Activated CD8-positive, alpha-beta T cell treated with anti-CD3 and anti-CD28 coated beads, Interleukin-2, amount 10 ng/mL, durations not matched to agents 7 days and 5 days (primary cell): ENCODE data around the gene TSPEAR. TPM values are rescaled to one million over a fixed set of nuclear protein-coding genes. Genes with fewer than 3 reads are reported as not detected.

Experiments used
- ATAC-seq: fragments of 150-1000 bp; cut with Tn5 transposase; one replicate; pipeline ENCODE4 v1.10.0; 2021; ENCODE audit warnings: moderate library complexity
- CTCF ChIA-PET: fragments of 350-600 bp; sonication (Branson Sonifier 250); formaldehyde crosslinking; loops from one replicate; lab custom pipeline; 2021; ENCODE audit warnings: antibody characterized with exemption; lab: Charles Lee
- POLR2A ChIA-PET: fragments of 350-600 bp; sonication (Branson Sonifier 250); formaldehyde crosslinking; loops from one replicate; lab custom pipeline; 2021; ENCODE audit warnings: antibody characterized with exemption; lab: Charles Lee
- DNase-seq: peaks from one replicate; pipeline ENCODE4 v3.0.0-alpha.2; 2020
- H3K27ac Mint-ChIP-seq: one replicate; pipeline ENCODE4 v1.8.0; 2021; ENCODE audit warnings: mild to moderate bottlenecking, mixed read lengths
- H3K27me3 Mint-ChIP-seq: one replicate; pipeline ENCODE4 v1.8.0; 2021; ENCODE audit warnings: low read depth, mixed read lengths
- H3K36me3 Mint-ChIP-seq: one replicate; pipeline ENCODE4 v1.8.0; 2021; ENCODE audit warnings: low read depth, mixed read lengths
- H3K4me1 Mint-ChIP-seq: one replicate; pipeline ENCODE4 v1.8.0; 2021; ENCODE audit warnings: low read depth, mixed read lengths
- H3K4me3 Mint-ChIP-seq: one replicate; pipeline ENCODE4 v1.8.0; 2021; ENCODE audit warnings: mild to moderate bottlenecking, mixed read lengths
- H3K9me3 Mint-ChIP-seq: one replicate; pipeline ENCODE4 v1.8.0; 2022; ENCODE audit warnings: mixed read lengths; ENCODE audit not compliant: insufficient read depth
- total RNA-seq, 2 experiments: library from RNA; stranded (reverse); gene quantifications; one replicate each; pipeline ENCODE4 v1.2.3, GENCODE V29; 2021

The TSPEAR gene
- total RNA-seq, 2 experiments from 2014 or later, result not detected

DNA sequence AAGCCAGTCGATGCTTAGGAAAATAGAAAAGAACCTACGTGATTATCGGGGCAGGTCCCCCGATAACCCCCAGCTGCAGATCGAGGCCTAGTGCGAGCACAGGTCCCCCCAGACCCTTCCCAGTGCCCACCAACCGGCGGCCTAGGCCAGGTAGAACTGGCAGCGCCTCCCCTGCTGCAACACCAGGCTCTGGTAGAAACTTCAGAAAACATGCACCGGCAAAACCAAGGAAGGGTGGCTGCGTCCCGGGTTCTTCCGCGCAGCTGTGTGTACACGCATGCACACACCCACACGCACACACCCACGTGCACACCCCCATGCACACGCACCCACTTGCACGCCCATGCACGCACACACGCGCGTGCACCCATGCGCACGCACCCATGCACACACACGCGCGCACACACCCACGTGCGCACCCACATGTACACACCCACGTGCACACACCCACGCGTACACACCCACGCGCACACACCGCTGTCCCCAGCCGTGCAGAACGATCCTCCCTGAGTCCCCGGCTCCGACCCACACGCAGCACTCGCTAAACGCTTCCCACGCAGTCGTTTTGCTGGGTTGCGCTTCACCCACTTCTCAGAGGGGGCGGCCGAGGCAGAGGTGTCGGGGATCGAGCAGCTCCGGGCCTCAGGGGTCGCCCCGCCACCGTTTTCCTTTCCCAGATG is 5.2 kb downstream of the TSPEAR start:
- Mint-ChIP-seq H3K36me3 (peaks cover 13% of the 10 kb centered on the region), H3K4me3 (no peak overlapping the region), H3K27ac (no peak overlapping the region), H3K4me1 (peaks cover 6% of the 10 kb centered on the region), H3K9me3 (peaks cover 11% of the 10 kb centered on the region), H3K27me3 (peaks cover 72% of the 10 kb centered on the region)
- DNase-seq (no peak), ATAC-seq (no peak)
- ChIA-PET POLR2A (no interaction called here), CTCF (no interaction called here)

DNA sequence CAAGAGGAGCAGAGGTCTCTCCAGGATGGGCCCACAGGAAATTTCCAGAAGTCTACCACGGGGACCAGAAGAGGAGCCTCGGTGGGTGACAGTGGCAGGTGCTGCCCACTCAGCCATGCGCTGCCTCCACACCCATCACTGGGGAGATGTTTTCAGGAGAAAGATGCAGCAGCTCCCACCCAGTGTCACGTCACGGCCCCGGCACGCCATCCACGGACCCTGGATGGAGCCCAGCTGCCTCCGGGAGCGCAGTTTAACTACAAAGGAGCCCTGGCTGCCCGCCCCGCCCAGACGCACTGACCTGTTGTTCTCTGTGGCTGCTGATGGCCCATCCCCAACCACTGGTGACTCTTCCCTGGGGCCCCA is 6.8 kb downstream of the TSPEAR start:
- ATAC-seq, result no peak
- ChIA-PET CTCF (no interaction called here), POLR2A (no interaction called here)
- no peak overlapping the region for H3K4me3 Mint-ChIP-seq
- DNase-seq, result no peak
- peaks cover 5% of the 10 kb centered on the region for H3K4me1 Mint-ChIP-seq
- no peak overlapping the region for H3K27ac Mint-ChIP-seq
- peaks cover 13% of the 10 kb centered on the region for H3K36me3 Mint-ChIP-seq
- H3K9me3 Mint-ChIP-seq, result peaks cover 11% of the 10 kb centered on the region
- peaks cover 70% of the 10 kb centered on the region for H3K27me3 Mint-ChIP-seq

DNA sequence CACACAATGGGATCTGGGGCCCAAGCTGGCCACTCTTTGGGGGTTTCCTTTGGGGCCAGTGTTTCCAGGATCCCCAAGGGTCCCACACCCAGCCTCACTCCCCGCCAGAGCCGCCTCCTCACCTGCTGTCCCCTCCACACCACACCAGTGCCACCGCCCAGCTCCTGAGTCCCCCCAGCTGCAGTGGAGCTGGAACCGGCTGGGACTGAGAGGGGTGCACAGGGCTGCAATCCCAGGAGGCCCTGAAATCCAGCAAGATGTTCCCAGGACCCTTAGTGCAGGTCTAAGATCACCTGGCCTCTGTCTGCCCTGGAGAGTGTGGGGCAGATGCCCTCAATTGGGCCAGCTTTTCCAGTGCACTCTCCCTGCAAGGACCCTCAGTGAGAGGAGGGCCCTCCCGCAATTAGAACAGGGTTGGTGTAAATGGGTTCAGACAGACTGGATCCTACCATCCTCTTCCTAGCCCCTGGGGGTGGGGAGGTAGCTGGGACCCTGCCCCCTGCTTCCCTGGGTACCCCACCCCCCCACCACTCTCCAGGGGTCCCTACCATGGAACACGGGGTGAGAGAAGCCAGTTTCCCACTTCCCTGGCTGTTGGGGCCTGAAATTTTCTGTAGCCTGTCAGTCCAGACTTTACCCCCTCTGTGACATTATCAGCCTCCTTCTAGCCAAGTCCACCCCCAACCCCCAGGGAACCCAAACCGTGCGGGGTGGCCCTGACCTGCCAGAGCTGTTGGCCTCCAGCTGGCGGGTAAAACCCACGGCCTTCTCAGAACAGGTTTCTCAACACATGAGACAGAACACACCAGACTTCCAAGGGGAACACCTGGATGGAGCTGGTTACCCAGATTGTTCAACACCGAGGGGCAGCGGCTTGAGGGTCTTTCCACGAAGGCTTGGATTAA is 7.4 kb downstream of the TSPEAR start:
- Mint-ChIP-seq H3K36me3 (peaks cover 13% of the 10 kb centered on the region), H3K27me3 (peaks cover 66% of the 10 kb centered on the region), H3K4me3 (no peak overlapping the region), H3K4me1 (no peaks in the 10 kb centered on the region), H3K27ac (no peak overlapping the region), H3K9me3 (peaks cover 11% of the 10 kb centered on the region)
- no peak for ATAC-seq
- peak; percentile 17 for DNase-seq
- ChIA-PET POLR2A (no interaction called here), CTCF (no interaction called here)

DNA sequence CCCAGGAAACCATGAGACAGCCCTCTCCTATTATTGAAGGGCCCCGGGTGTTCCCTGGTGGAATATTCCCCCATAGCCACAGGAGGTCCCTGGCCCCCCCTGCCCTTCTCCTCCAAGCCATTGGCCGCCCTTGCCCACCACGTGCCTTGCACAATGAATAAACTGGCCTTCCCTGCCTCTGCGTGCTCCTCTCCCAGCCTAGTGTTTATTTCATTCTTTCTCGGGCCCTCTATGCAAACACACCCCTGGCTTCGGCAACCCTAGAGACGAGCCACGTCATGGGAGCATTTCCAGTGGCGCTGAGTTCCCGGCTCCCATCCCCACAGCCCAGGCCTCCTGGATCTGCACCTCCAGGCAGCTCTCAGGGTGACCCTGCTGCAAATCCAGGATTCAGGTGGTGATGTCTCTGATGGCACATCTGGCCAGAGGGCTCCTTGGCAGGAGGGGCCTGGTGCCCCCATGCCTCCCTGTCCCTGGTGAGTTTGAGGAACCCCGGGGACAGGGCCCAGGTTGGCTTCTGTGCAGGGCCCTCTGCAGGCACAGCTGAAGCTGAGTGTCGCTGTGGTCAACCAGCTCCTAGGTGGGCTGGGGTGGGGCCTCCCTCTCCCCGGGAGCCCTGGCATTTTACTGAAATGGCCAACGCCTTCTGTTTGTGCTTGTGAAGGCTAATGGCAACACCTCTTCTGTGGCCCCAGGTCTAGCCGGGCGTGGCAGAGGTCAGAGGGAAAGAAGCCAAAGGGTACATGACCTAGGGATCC is 8.2 kb downstream of the TSPEAR start:
- Mint-ChIP-seq H3K4me3 (no peak overlapping the region), H3K36me3 (peaks cover 13% of the 10 kb centered on the region), H3K27ac (no peak overlapping the region), H3K9me3 (peaks cover 11% of the 10 kb centered on the region), H3K27me3 (peaks cover 65% of the 10 kb centered on the region), H3K4me1 (no peaks in the 10 kb centered on the region)
- ChIA-PET CTCF (no interaction called here), POLR2A (no interaction called here)
- no peak for ATAC-seq
- peak; percentile 16 for DNase-seq

DNA sequence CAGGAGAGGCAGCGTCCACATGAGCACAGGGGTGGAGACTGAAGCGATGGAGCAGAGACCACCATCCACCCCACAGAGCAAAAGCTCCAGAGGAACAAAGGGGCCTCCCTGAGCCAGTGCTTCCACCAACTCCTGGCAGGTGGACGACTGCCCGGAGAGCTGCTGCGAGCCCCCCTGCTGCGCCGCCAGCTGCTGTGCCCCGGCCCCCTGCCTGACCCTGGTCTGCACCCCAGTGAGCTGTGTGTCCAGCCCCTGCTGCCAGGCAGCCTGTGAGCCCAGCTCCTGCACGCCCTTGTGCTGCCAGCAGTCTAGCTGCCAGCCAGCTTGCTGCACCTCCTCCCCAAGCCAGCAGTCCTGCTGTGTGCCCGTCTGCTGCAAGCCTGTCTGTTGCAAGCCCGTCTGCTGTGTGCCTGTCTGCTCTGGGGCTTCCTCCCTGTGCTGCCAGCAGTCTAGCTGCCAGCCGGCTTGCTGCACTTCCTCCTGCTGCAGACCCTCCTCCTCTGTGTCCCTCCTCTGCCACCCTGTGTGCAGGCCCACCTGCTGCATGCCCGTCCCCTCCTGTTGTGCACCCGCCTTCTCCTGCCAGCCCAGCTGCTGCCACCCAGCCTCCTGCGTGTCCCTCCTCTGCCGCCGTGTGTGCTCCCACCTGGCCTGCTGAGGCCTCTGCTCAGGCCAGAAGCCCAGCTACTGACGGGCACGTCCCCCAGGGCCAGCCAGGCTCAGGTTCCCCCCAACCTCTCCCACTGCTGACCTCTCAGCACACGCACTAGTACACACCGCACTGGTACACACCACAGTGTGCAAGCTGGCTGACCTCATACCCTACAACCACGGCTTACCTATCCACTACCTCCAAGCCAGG is 9.0 kb downstream of the TSPEAR start:
- ChIA-PET POLR2A (no interaction called here), CTCF (no interaction called here)
- H3K9me3 Mint-ChIP-seq, result peaks cover 11% of the 10 kb centered on the region
- peak; percentile 9 for DNase-seq
- no peak overlapping the region for H3K27ac Mint-ChIP-seq
- H3K27me3 Mint-ChIP-seq, result peaks cover 65% of the 10 kb centered on the region
- H3K4me1 Mint-ChIP-seq, result no peaks in the 10 kb centered on the region
- H3K36me3 Mint-ChIP-seq, result peaks cover 13% of the 10 kb centered on the region
- no peak overlapping the region for H3K4me3 Mint-ChIP-seq
- ATAC-seq, result no peak

DNA sequence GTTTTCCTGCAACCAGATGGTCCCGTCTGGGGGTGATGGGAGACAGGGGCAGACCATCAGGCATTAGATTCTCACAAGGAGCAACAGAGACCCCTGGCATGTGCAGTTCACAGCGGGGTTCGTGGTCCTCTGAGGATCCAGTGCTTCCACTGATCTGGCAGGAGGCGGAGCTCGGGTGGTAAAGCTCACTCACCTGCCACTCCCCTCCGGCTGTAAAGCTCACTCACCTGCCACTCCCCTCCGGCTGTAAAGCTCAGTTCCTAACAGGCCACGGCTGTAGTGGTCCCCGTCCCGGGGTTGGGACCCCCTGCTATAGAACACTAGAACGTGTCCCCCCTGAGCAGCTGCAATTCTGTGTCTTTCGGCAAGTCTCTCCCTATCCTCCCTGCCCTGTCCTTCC is 9.8 kb downstream of the TSPEAR start:
- ATAC-seq, result no peak
- Mint-ChIP-seq H3K4me1 (no peaks in the 10 kb centered on the region), H3K4me3 (no peak overlapping the region), H3K36me3 (peaks cover 13% of the 10 kb centered on the region), H3K27ac (no peak overlapping the region), H3K27me3 (peaks cover 70% of the 10 kb centered on the region), H3K9me3 (peaks cover 11% of the 10 kb centered on the region)
- CTCF ChIA-PET, result no interaction called here
- DNase-seq, result peak; percentile 7
- POLR2A ChIA-PET, result no interaction called here

DNA sequence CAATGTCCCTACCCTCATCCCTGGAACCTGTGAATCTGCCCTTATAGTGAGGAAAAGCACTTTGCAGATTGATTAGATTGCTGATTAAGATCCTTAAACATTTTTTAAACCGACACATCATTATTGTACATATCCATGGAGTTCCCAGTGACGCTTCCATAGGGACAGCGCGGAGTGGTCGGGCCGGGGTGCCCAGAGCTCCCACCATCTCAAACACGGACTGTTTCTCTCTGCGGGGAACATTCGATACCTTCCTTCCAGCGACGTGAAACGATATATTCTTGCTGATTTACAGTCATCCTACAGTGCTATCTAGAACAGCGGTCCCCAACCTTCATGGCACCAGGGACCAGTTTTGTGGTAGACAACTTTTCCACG is 10.4 kb downstream of the TSPEAR start:
- ChIA-PET CTCF (no interaction called here), POLR2A (no interaction called here)
- no peak overlapping the region for H3K27ac Mint-ChIP-seq
- H3K4me3 Mint-ChIP-seq, result no peak overlapping the region
- ATAC-seq (no peak), DNase-seq (peak; percentile 10)
- H3K27me3 Mint-ChIP-seq, result peaks cover 66% of the 10 kb centered on the region
- peaks cover 9% of the 10 kb centered on the region for H3K36me3 Mint-ChIP-seq
- no peaks in the 10 kb centered on the region for H3K4me1 Mint-ChIP-seq
- peaks cover 11% of the 10 kb centered on the region for H3K9me3 Mint-ChIP-seq

DNA sequence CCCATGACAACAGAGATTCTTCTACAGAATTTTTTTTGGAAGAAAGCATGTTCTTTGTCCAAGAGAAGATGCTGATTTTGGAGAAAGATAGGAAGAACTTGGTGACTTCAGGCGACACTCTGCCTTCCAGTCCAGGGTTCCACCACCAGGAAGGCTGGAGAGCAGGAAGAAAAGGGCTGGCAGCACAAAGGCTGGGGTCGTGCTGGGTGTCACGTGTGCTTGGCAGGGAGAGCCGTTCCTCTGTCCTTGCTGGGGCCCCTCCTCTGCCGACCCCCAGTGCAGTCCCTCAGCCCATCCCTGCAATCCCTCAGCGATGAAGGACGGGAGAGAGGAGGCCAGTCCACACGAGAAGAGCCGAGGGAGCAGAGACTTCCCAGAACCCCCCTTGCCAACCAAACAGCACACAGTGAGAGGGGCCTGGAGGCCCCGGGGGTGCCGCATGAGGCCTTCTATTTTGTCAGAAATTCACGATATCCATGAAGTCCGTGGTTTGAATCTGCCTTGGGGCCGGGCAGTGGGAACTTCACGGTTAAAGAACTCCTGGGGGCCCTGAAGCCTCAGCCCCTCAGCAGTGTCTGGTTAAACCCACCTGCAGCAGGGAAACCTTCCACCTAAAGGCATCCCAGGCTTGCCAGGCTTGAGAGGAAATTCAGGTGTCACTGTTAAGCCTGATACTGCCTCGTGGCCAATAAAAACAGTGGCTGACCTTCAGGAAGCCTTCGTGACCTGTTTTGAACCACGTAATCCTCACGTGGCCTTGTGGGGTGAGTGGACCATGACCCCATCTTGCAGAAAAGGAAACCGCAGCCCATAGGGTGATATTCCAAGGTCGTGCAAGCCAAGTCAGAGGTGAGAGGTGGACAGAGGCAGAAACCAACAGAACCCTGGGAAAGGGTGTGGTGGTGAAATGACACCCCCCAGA is 11.0 kb downstream of the TSPEAR start:
- Mint-ChIP-seq H3K9me3 (peaks cover 7% of the 10 kb centered on the region), H3K4me1 (no peaks in the 10 kb centered on the region)
- CTCF ChIA-PET, result no interaction called here

DNA sequence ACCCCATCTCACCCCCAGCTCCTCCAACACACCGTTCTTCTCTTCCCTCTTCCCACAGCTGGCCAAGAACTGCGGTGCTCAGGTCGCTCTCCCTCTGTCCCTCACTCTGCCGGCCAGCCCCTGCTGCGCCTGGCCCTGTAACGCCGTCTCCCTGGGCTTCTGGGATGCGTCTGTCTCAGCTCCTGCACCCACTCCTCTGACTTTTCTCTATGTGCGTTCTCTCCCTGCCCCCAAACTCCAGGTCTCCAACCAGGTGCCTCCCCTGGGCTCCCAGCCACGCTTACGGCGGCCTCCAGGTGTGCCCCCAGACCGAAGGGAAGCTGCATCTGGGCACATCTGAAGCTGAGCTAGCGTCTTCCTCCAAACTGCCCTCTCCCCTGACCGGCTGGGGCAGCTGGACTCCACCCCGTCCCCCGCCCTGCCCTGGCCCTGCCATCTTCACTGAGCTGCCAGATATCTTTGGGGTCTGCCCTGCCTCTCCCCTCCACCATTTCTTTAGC is 11.8 kb downstream of the TSPEAR start:
- Mint-ChIP-seq H3K36me3 (no peaks in the 10 kb centered on the region), H3K27ac (no peak overlapping the region), H3K4me1 (no peaks in the 10 kb centered on the region), H3K4me3 (no peak overlapping the region), H3K9me3 (peaks cover under 1% of the 10 kb centered on the region), H3K27me3 (peaks cover 56% of the 10 kb centered on the region)
- ATAC-seq (no peak), DNase-seq (no peak)
- POLR2A ChIA-PET, result no interaction called here
- CTCF ChIA-PET, result no interaction called here

More for the DNA sequence above, 11.0 kb downstream of the TSPEAR start:
- Mint-ChIP-seq H3K36me3 (peaks cover 5% of the 10 kb centered on the region), H3K27ac (no peak overlapping the region), H3K27me3 (peaks cover 63% of the 10 kb centered on the region), H3K4me3 (no peak overlapping the region)
- ATAC-seq (no peak), DNase-seq (peak; percentile 6)
- POLR2A ChIA-PET, result no interaction called here

DNA sequence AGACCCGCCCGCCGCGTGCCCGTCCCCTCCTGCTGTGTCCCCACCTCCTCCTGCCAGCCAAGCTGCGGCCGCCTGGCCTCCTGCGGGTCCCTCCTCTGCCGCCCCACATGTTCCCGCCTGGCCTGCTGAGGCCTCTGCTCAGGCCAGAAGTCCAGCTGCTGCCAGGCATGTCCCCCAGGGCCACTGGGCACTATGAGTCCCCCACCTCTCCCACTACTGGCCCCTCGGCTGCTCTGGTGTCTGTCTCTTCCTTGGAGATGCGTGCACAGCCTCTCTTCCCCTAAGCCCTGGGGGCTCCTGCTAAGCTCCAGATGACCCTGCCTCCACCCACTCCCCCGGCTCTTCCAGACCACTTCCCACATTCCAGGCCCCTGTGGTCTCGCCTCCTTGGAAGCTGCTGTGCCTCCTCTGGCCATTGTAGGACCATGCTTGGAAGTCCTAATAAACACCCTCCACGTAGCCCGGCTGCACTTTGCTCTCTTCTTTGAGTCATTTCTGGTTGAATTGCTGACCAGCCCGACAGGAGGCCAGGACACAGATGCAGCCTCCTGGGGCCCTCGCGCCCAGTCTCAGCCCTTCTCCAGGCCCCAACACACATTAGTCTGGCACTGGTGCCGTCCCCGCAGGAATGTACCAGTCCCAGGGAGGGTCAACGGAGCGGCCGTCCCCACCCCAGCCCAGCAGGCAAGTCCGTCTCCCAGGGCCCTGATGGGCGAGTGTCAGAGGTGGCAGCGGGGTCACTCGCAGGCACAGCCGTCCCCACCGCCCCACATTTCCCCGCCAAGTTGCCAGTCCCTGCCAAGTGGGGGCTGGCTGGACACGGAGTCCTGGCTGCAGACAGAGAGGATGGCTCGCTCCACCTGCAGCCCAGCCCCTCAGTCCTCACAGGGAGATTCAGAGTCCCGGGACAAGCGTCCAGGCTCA is 13.3 kb downstream of the TSPEAR start:
- ATAC-seq, result no peak
- POLR2A ChIA-PET, result no interaction called here
- Mint-ChIP-seq H3K27ac (no peak overlapping the region), H3K36me3 (peaks cover 3% of the 10 kb centered on the region), H3K4me1 (peaks cover 2% of the 10 kb centered on the region), H3K9me3 (peaks cover 9% of the 10 kb centered on the region), H3K27me3 (peaks cover 50% of the 10 kb centered on the region), H3K4me3 (no peak overlapping the region)
- CTCF ChIA-PET, result no interaction called here
- DNase-seq, result peak; percentile 14
